ENCODE measurements around the gene SFMBT2. TPM values are rescaled to one million over a fixed set of nuclear protein-coding genes. Genes with fewer than 3 reads are reported as not detected.

The SFMBT2 gene
- total and polyA plus RNA-seq, 4 donors: 2.9 to 11.0 (median 6.5) TPM

- no peaks in the 10 kb centered on the region for H3K27me3 ChIP-seq (ENCODE audit: control insufficient read depth in 3 of 3, insufficient read depth in 3 of 3, low read length in 2 of 3)
- ATAC-seq (ENCODE audit: insufficient read depth, low FRiP score) (no peak), DNase-seq (no peak)
- no peak overlapping the region for H3K9ac ChIP-seq (ENCODE audit: insufficient read depth in 1 of 2, low read length in 2 of 2)
- no peaks in the 10 kb centered on the region for H3K4me1 ChIP-seq (ENCODE audit: control insufficient read depth in 5 of 5, insufficient read depth in 5 of 5, low read length in 5 of 5)
- peaks cover 0 to 9% (median 6%) of the 10 kb centered on the region in 4 donors for H3K36me3 ChIP-seq (ENCODE audit: control insufficient read depth in 4 of 4, insufficient read depth in 4 of 4, low read length in 4 of 4)
- no peak overlapping the region for H3K27ac ChIP-seq (ENCODE audit: low read depth in 1 of 2, low read length in 1 of 2)
- 89% methylated on average over 12 of the region's 12 CpGs for WGBS, 2 donors
- H3K4me3 ChIP-seq: no peak overlapping the region
- no peaks in the 10 kb centered on the region for H3K9me3 ChIP-seq (ENCODE audit: control insufficient read depth in 4 of 4, insufficient read depth in 3 of 4, low read length in 3 of 4)
- no peak for TF ChIP-seq CTCF (IDR thresholded peaks at IDR 0.05; ENCODE audit: control extremely low read depth, extremely low read depth)
Measured at GRCh38 chr10:7179536-7179935, 231.3 kb downstream of the SFMBT2 start.

GRCh38 chr10:7173948-7174347 lies 236.9 kb downstream of the SFMBT2 start:
- Histone ChIP-seq H3K4me1 (ENCODE audit: control insufficient read depth in 5 of 5, insufficient read depth in 5 of 5, low read length in 5 of 5) (no peaks in the 10 kb centered on the region), H3K4me3 (no peak overlapping the region), H3K27me3 (ENCODE audit: control insufficient read depth in 3 of 3, insufficient read depth in 3 of 3, low read length in 2 of 3) (no peaks in the 10 kb centered on the region), H3K9me3 (ENCODE audit: control insufficient read depth in 4 of 4, insufficient read depth in 3 of 4, low read length in 3 of 4) (peaks cover 0 to 3% (median 0%) of the 10 kb centered on the region in 4 donors), H3K9ac (ENCODE audit: insufficient read depth in 1 of 2, low read length in 2 of 2) (no peak overlapping the region), H3K36me3 (ENCODE audit: control insufficient read depth in 4 of 4, insufficient read depth in 4 of 4, low read length in 4 of 4) (peaks cover 0 to 37% (median 13%) of the 10 kb centered on the region in 4 donors), H3K27ac (ENCODE audit: low read depth in 1 of 2, low read length in 1 of 2) (no peak overlapping the region)
- 93% methylated on average over 11 of the region's 11 CpGs for WGBS, 2 donors
- ATAC-seq (ENCODE audit: insufficient read depth, low FRiP score): no peak
- DNase-seq: no peak
- TF ChIP-seq CTCF (IDR thresholded peaks at IDR 0.05; ENCODE audit: control extremely low read depth, extremely low read depth): no peak

- TF ChIP-seq CTCF (IDR thresholded peaks at IDR 0.05; ENCODE audit: control extremely low read depth, extremely low read depth): no peak
- WGBS, 2 donors: 97% methylated on average over 33 to 35 of the region's 35 CpGs
- Histone ChIP-seq H3K4me3 (no peak overlapping the region), H3K9me3 (ENCODE audit: control insufficient read depth in 4 of 4, insufficient read depth in 3 of 4, low read length in 3 of 4) (peaks cover 0 to 3% (median 0%) of the 10 kb centered on the region in 4 donors), H3K36me3 (ENCODE audit: control insufficient read depth in 4 of 4, insufficient read depth in 4 of 4, low read length in 4 of 4) (peaks cover 0 to 37% (median 13%) of the 10 kb centered on the region in 4 donors), H3K27ac (ENCODE audit: low read depth in 1 of 2, low read length in 1 of 2) (no peak overlapping the region), H3K4me1 (ENCODE audit: control insufficient read depth in 5 of 5, insufficient read depth in 5 of 5, low read length in 5 of 5) (no peaks in the 10 kb centered on the region), H3K9ac (ENCODE audit: insufficient read depth in 1 of 2, low read length in 2 of 2) (no peak overlapping the region), H3K27me3 (ENCODE audit: control insufficient read depth in 3 of 3, insufficient read depth in 3 of 3, low read length in 2 of 3) (no peaks in the 10 kb centered on the region)
- no peak for ATAC-seq (ENCODE audit: insufficient read depth, low FRiP score)
- DNase-seq: no peak
Measured at GRCh38 chr10:7171825-7172224, 239.0 kb downstream of the SFMBT2 start.

Measured in lung (tissue), 12 donors.